ENCODE results near the gene ITGA2B.
"Not testable (repeated sequence)": the region's sequence is repeated elsewhere in the genome, so short reads cannot be mapped to it uniquely, and the experiment has no call there.

ITGA2B gene

GRCh38 chr17:44390250-44390870, 911 bp upstream of the ITGA2B start:
- DNase-seq (ENCODE audit: low spot score): no peak

DNA sequence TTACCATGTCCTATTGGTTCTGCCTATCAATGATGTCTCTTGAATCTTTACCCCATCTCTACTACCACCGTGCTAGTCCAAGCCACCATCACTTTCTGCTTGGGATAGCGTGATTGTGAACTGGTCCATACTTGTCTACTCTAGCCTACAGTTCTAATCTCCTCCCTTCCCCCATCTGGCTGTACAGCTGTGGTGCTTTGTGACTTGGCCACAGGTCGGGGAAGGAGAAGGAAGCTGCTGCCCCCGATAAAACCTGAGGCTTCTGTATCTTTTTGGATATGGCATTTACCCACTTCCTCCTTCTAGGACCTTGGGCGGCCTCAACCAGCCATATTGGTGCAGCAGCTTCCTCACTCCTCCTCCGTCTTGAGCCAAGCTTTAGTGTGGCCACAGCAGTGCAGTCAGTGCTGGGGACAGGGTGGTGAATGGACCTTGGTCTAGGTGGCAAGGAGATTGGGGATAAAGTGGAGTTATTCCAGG, 314 bp upstream of the ITGA2B start:
- no peak for DNase-seq (ENCODE audit: low spot score)

DNA sequence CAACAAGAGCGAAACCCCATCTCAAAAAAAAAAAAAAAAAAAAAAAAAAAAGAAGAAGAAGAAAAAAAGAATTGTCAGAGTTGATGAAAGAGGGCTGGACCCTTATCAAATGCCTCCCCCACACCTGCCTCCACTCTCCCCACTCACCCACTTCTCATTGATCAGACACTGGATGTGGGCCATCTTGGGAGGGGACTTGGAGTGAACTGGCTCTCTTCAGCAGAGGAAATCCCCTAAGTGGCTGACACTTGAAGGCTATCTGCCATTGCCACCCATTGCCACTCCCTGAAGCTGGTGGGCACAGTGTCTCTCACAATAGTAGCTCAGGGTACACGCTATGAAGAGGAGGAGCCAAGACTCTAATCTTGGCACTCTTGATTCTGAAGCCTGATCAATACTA, 1.6 kb downstream of the ITGA2B start:
- DNase-seq (ENCODE audit: low spot score): no peak

GRCh38 chr17:44386182-44386525, 3.3 kb downstream of the ITGA2B start:
- DNase-seq (ENCODE audit: low spot score): no peak

GRCh38 chr17:44385287-44386181, 3.9 kb downstream of the ITGA2B start:
- peak; percentile 86 for DNase-seq (ENCODE audit: low spot score)

GRCh38 chr17:44384823-44385286, 4.6 kb downstream of the ITGA2B start:
- DNase-seq (ENCODE audit: low spot score): no peak

DNA sequence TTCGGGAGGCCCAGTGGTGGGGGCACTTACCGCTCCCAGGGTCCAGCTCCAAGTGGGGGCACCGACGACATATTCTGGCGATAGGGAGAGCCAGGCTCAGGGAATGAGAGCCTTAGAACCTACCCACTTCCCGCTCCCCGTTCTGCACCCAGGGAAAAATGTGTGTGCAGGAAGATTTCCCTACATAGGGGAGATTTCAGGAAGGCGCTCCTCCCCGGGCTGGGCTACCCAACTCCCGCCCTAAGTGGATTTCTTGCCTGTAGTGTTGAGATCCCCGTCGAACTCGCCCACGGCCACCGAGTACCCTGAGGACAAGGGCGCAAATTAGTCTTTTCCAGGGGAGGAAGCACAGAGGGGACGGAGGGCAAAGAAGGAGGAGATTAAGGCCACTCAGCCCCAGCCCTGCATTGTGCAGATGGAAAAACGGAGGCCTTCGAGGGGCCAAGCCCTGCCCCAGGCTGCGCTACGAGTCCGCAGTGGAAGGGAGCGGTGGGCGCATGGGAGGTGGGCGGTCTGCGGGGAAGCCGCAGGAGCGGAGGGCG, 5.1 kb downstream of the ITGA2B start:
- no peak for DNase-seq (ENCODE audit: low spot score)

DNA sequence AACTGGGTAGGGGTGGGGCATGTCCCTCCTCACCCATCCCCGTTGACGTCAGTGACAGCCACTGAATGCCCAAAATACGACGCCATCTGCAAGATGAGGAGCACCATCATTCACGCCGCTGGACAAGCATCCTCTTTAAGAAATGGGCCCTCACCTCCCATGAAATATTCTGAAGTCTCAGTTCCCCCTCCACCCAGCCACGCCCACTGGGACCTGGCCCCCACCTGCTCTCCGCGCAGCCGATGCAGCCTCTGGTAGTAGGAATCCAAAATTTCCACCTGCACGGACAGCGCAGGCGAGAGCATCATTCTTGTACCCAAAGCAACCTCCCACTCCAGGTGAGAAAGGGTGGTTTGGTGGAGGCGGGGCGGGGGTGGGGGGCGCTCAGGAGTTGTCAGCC, 5.6 kb downstream of the ITGA2B start:
- no peak for DNase-seq (ENCODE audit: low spot score)

GRCh38 chr17:44383363-44383762, 6.1 kb downstream of the ITGA2B start:
- no peak for DNase-seq (ENCODE audit: low spot score)

- no peak for DNase-seq (ENCODE audit: low spot score)
Measured at GRCh38 chr17:44382917-44383316, 6.5 kb downstream of the ITGA2B start.

GRCh38 chr17:44381810-44382305, 7.6 kb downstream of the ITGA2B start:
- DNase-seq (ENCODE audit: low spot score): no peak

GRCh38 chr17:44380767-44381166, 8.7 kb downstream of the ITGA2B start:
- no peak for DNase-seq (ENCODE audit: low spot score)

GRCh38 chr17:44379887-44380286, 9.6 kb downstream of the ITGA2B start:
- no peak for DNase-seq (ENCODE audit: low spot score)

DNA sequence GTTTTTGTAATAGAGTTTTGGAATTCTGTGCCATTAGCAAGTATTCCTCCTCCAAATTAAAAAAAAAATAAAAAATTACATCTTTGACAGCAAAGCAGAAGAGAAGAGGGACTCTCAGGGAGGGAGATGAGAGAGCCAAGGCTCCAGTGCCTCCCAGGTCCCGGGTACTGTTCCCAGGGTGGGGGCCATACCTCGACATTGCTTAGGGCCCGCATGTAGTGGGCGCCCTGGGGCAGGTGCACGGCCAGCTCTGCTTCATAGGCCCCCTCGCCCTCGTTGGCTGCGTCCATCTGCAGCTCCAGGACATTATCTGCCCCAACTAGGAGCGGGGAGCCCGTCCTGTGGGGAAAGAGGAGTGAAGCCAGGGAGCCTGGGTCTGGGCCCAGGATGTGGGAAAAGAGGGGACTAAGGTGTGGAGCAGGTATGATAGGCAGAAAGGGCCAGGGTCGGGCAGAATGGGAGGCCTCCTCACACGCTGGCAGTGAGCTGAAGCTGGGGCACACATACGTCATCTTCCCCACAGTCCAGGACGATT, 11.2 kb downstream of the ITGA2B start:
- no peak for DNase-seq (ENCODE audit: low spot score)

DNA sequence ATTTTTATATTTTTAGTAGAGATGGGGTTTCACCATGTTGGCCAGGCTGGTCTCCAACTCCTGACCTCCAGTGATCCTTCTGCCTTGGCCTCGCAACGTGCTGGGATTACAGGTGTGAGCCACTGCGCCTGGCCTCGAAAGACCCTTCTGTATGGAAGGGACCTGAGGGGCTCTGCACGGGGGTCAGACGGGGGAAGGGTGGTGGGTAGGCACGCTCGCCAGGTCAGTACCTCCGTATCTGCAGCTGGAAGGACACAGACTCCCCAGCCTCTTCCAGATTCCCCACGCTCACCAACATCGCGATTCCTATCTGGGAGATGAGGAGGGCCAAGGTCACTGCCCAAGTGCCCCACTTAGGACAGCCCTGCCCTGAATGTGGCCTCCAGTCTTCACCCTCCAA, 12.7 kb downstream of the ITGA2B start:
- no peak for DNase-seq (ENCODE audit: low spot score)

GRCh38 chr17:44376124-44376523, 13.3 kb downstream of the ITGA2B start:
- DNase-seq (ENCODE audit: low spot score): peak; percentile 17

GRCh38 chr17:44375196-44376017, 14.0 kb downstream of the ITGA2B start:
- DNase-seq (ENCODE audit: low spot score): no peak

- no peak for DNase-seq (ENCODE audit: low spot score)
Measured at GRCh38 chr17:44374306-44375195, 14.9 kb downstream of the ITGA2B start.

DNA sequence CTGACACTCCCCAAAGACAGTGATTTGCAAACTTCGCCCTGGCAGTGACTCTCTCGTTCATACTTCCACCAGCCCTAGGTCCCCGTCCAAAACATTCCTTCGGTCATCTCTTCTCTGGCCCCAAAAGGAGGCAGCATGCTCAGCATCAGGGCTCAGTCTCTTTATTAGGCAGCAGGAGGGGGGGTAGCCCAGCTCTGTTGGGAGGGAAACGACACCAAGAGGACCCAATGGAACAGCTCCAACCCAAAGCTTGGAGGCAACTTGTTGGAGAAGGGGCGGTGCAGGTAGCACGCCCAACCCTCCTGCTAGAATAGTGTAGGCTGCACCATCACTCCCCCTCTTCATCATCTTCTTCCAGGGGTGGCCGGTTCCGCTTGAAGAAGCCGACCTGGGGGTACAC, 17.4 kb downstream of the ITGA2B start:
- DNase-seq (ENCODE audit: low spot score): no peak

DNA sequence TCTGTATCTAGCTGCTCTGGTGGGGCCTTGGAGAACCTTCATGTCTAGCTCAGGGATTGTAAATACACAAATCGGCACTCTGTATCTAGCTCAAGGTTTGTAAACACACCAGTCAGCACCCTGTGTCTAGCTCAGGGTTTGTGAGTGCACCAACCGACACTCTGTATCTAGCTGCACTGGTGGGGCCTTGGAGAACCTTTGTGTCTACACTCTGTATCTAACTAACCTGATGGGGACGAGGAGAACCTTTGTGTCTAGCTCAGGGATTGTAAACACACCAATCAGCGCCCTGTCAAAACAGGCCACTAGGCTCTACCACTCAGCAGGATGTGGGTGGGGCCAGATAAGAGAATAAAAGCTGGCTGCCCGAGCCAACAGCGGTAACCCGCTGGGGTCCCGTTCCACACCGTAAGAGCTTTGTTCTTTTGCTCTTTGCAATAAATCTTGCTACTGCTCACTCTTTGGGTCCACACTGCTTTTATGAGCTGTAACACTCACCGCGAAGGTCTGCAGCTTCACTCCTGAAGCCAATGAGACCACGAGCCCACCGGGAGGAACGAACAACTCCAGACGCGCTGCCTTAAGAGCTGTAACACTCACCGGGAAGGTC, 19.9 kb downstream of the ITGA2B start:
- DNase-seq (ENCODE audit: low spot score): not testable (repeated sequence)
